ENCODE data around the gene RCAN3. TPM values are rescaled to one million over a fixed set of nuclear protein-coding genes. Genes with fewer than 3 reads are reported as not detected.

RCAN3 gene
- total and polyA plus RNA-seq, 7 donors, result 3.0 to 19.1 (median 6.4) TPM

GRCh38 chr1:24481843-24482610, 20.6 kb upstream of the RCAN3 start:
- H3K36me3 ChIP-seq, result no peaks in the 10 kb centered on the region
- WGBS, 2 donors, result 86 to 93% methylated on average over 16 of the region's 16 CpGs
- no peak for TF ChIP-seq EP300 (IDR thresholded peaks at IDR 0.05)
- no peak for TF ChIP-seq POLR2A (IDR thresholded peaks at IDR 0.05)
- no peak for TF ChIP-seq CTCF (IDR thresholded peaks at IDR 0.05)
- no peak for TF ChIP-seq POLR2AphosphoS5 (IDR thresholded peaks at IDR 0.05)
- no peaks in the 10 kb centered on the region for H3K27me3 ChIP-seq
- no peak for DNase-seq
- intact Hi-C loops (cut with DNase I), result no loop called here
- no peak overlapping the region for H3K4me3 ChIP-seq
- H3K4me1 ChIP-seq, result no peaks in the 10 kb centered on the region
- no peaks in the 10 kb centered on the region for H3K9me3 ChIP-seq
- H3K27ac ChIP-seq, result no peak overlapping the region

GRCh38 chr1:24483441-24483840, 19.2 kb upstream of the RCAN3 start:
- Histone ChIP-seq H3K27ac (no peak overlapping the region), H3K9me3 (no peaks in the 10 kb centered on the region), H3K4me3 (no peak overlapping the region), H3K27me3 (no peaks in the 10 kb centered on the region), H3K4me1 (no peaks in the 10 kb centered on the region), H3K36me3 (no peaks in the 10 kb centered on the region)
- DNase-seq, result no peak
- TF ChIP-seq POLR2AphosphoS5 (IDR thresholded peaks at IDR 0.05) (no peak), EP300 (IDR thresholded peaks at IDR 0.05) (no peak), CTCF (IDR thresholded peaks at IDR 0.05) (no peak), POLR2A (IDR thresholded peaks at IDR 0.05) (no peak)
- 74 to 89% methylated on average over 5 of the region's 5 CpGs for WGBS, 2 donors
- intact Hi-C loops (cut with DNase I), result no loop called here

- no peak for DNase-seq
- Histone ChIP-seq H3K4me3 (no peak overlapping the region), H3K27ac (no peak overlapping the region), H3K36me3 (no peaks in the 10 kb centered on the region), H3K9me3 (no peaks in the 10 kb centered on the region), H3K27me3 (no peaks in the 10 kb centered on the region), H3K4me1 (no peaks in the 10 kb centered on the region)
- intact Hi-C loops (cut with DNase I), result no loop called here
- 67 to 80% methylated on average over 4 of the region's 4 CpGs for WGBS, 2 donors
- TF ChIP-seq POLR2AphosphoS5 (IDR thresholded peaks at IDR 0.05) (no peak), CTCF (IDR thresholded peaks at IDR 0.05) (no peak), POLR2A (IDR thresholded peaks at IDR 0.05) (no peak), EP300 (IDR thresholded peaks at IDR 0.05) (no peak)
Measured at GRCh38 chr1:24484199-24484598, 18.4 kb upstream of the RCAN3 start.

GRCh38 chr1:24486331-24487065, 16.1 kb upstream of the RCAN3 start:
- WGBS, 2 donors, result 62 to 85% methylated on average over 7 of the region's 7 CpGs
- DNase-seq, result no peak
- intact Hi-C loops (cut with DNase I), result no loop called here

More at GRCh38 chr1:24486331-24487065, 16.1 kb upstream of the RCAN3 start:
- no peak overlapping the region for H3K4me3 ChIP-seq
- H3K9me3 ChIP-seq, result no peaks in the 10 kb centered on the region
- no peaks in the 10 kb centered on the region for H3K4me1 ChIP-seq
- peaks cover 0 to 15% (median 0%) of the 10 kb centered on the region in 3 donors for H3K27me3 ChIP-seq
- H3K36me3 ChIP-seq, result no peaks in the 10 kb centered on the region
- TF ChIP-seq EP300 (IDR thresholded peaks at IDR 0.05) (no peak), POLR2A (IDR thresholded peaks at IDR 0.05) (no peak), POLR2AphosphoS5 (IDR thresholded peaks at IDR 0.05) (no peak), CTCF (IDR thresholded peaks at IDR 0.05) (no peak)
- H3K27ac ChIP-seq, result no peak overlapping the region

All from sigmoid colon (tissue), 7 donors.